Lower leg skin (tissue), 3 donors: Measurements from ENCODE around the gene TOX2.

Experiments
- CTCF ChIP-seq, 3 donors: fragments of 450-650 bp; IDR thresholded peaks; one replicate each; pipeline ENCODE4 v1.5.1; 2016; ENCODE audit warnings: antibody characterized with exemption in 3 of 3, mild to moderate bottlenecking in 3 of 3, moderate library complexity in 2 of 3
- POLR2A ChIP-seq, 2 donors: fragments of 450-650 bp; IDR thresholded peaks; one replicate each; pipeline ENCODE4 v1.6.1; 2016 to 2017; ENCODE audit warnings: antibody characterized with exemption in 2 of 2, mild to moderate bottlenecking in 1 of 2, moderate library complexity in 1 of 2

GRCh38 chr20:43943725-43944124 is 29.1 kb downstream of the TOX2 start:
- TF ChIP-seq POLR2A (IDR thresholded peaks at IDR 0.05) (no peak), CTCF (IDR thresholded peaks at IDR 0.05) (no peak)
